22Rv1 (cell line): ENCODE results near the gene ARAP2.
A peak's percentile ranks its signal among the peaks of the same experiment; 100 is the strongest.

Experiments used
- H3K27ac ChIP-seq: fragments of 450-650 bp; 2 replicates; pipeline ENCODE4 v1.5.1; 2017
- CTCF ChIP-seq: fragments of 450-650 bp; IDR thresholded peaks from 2 replicates; pipeline ENCODE4 v1.5.1; 2017; ENCODE audit warnings: mild to moderate bottlenecking
- ZFX ChIP-seq: fragments of 450-650 bp; IDR thresholded peaks from 2 replicates; pipeline ENCODE4 v1.6.1; 2017; ENCODE audit warnings: antibody characterized with exemption, borderline replicate concordance

Gene ARAP2

DNA sequence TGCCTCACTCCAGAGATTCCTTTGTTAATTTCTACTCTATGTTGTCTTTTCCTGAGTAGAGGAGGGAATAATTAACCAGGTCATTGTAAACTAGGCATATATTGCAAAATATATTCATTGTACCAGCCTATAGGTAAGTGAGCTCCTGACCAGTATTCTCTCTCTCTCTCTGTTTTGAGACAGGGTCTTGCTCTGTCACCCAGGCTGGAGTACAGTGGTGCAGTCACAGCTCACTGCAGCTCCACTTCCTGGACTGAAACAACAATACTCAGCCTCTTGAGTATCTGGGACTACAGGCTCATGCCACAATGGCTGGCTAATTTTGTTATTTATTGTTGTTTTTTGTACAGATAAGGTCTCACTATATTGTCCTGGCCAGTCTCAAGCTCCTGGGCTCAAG lies 198.3 kb downstream of the ARAP2 start:
- H3K27ac ChIP-seq = no peak overlapping the region
- no peak for TF ChIP-seq ZFX
- no peak for TF ChIP-seq CTCF

DNA sequence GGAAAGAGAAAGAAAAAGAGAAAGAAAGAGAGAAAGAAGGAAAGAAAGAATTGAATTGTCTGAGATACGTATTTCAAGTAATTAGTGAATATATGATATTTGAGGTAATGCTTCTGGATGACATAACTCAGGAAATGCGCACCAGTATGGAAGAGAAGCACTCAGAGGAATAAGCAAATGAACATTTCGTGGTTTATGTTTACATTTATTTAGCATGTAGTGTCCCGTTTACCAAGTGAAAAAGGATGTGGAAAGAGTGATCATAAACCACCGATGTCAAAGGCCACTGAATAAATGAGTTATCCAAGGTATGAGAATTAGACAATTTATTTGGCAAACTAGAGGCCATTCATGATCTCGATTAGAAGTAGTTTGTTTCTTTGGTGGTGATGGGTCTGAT lies 200.4 kb downstream of the ARAP2 start:
- no peak overlapping the region for H3K27ac ChIP-seq
- TF ChIP-seq CTCF = no peak
- no peak for TF ChIP-seq ZFX

- TF ChIP-seq CTCF = no peak
- TF ChIP-seq ZFX = no peak
- no peak overlapping the region for H3K27ac ChIP-seq
Observed at GRCh38 chr4:36043241-36043640, 201.1 kb downstream of the ARAP2 start.

DNA sequence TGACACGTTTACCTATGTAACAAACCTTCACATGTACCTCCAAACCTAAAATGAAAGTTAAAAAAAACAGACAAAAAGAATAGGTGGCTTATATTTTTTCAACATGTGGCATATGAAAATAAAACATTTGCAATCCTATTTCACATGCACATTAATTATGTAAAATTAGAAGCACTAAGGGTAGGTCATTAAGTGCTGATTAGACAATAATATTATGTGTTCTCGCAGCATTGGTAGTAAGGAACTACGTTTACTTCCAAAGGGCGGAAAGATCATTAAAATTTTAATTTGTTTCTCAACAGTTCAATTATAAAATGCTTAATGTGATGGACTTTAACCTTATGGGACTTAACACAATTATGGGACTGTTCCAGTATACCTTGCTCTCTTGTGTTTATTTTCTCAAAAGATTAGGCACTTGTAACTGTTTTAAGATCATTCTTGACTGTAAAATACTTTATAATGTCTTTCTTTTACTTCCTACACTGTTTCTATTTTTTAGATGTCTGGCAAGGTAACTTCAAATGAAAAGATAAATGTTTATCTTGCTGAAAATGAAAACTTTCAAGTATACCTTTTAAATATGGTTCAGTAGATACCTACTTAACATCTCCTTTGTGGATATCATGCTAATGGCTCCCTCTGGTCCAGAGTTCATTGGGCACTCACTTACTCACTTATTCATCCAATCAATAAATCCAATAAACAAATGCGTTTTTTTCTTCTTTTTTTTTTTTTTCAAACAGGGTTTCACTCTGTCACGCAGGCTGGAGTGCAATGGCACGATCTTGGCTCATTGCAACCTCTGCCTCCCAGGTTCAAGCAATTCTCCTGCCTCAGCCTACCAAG lies 202.0 kb downstream of the ARAP2 start:
- no peak for TF ChIP-seq ZFX
- no peak for TF ChIP-seq CTCF
- H3K27ac ChIP-seq = 0 out of 2 replicates have a peak overlapping the region, but pooled peaks have one; percentile 3

DNA sequence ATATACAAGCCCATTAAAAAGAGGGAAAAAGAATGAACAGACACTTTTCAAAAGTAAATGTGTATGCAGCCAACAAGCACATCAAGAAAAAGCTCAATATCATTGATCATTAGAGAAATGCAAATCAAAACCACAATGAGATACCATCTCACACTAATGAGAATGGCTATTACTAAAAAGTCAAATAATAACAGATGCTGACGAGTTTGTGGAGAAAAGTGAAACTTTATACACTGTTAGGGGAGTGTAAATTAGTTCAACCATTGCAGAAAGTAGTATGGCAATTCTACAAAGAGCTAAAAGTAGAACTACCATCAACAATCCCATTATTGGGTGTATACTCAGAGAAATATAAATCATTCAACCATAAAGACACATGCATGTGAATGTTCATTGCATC lies 203.0 kb downstream of the ARAP2 start:
- TF ChIP-seq ZFX = no peak
- TF ChIP-seq CTCF = no peak

GRCh38 chr4:36039026-36039425 lies 205.3 kb downstream of the ARAP2 start:
- TF ChIP-seq ZFX (no peak), CTCF (no peak)
- H3K27ac ChIP-seq = no peak overlapping the region

More for the DNA sequence above, 203.0 kb downstream of the ARAP2 start:
- no peak overlapping the region for H3K27ac ChIP-seq

DNA sequence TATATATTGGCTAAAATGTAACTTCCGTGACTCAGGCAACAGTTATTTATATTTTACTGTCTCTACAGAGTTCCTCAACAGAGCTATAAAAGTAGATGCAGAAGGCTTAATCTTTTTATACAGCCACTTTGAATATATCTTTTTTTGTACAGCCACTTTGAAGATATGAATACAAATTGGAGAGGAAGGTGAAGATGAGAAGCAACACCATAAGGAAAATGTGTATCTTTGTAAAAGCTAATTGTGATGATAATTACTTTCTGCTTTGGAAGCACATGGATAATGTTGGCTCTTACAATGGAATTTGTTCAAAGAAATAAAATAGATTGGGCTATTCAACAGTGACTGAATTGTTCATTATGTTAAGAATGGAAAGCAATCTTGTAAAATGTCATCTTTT lies 205.8 kb downstream of the ARAP2 start:
- TF ChIP-seq CTCF (no peak), ZFX (no peak)
- H3K27ac ChIP-seq = no peak overlapping the region
